SK-N-SH (cell line): ENCODE results near the gene REEP3. TPM values are rescaled to one million over a fixed set of nuclear protein-coding genes. Genes with fewer than 3 reads are reported as not detected.
A peak's percentile ranks its signal among the peaks of the same experiment; 100 is the strongest.

Experiments used
- CTCF ChIA-PET: fragments of 300-600, 350-600 bp; formaldehyde crosslinking; extraction: SDS; loops from one replicate; lab custom pipeline; 2021; lab: Yijun Ruan, JAX
- POLR2A ChIA-PET: fragments of 350-600 bp; sonication (Branson Sonifier 250); formaldehyde crosslinking; extraction: SDS; loops from one replicate; lab custom pipeline; 2020; ENCODE audit warnings: antibody characterized with exemption, inconsistent platforms; lab: Yijun Ruan, JAX
- DNase-seq: peaks from one replicate; pipeline ENCODE4 v3.0.0; 2012
- H2AFZ ChIP-seq: fragments of 200-600 bp; sonication (generic); 2 replicates; pipeline ENCODE4 v1.8.1; 2016; ENCODE audit warnings: antibody characterized with exemption, mild to moderate bottlenecking, low read depth
- H3F3A ChIP-seq: fragments of 200-600 bp; sonication (generic); replicated peaks from 2 replicates; pipeline ENCODE3; 2016; ENCODE audit warnings: antibody characterized with exemption, mild to moderate bottlenecking; ENCODE audit not compliant: insufficient read depth
- H3K27ac ChIP-seq, 2 experiments: fragments of 200-500 bp in 1 of 2; fragments of 200-600 bp in 1 of 2; sonication (Bioruptor generic) in 1 of 2; sonication (generic), shearing (Covaris generic) in 1 of 2; 2 replicates each; pipeline versions ENCODE4 v1.5.1 to v1.6.1; 2014 to 2016; ENCODE audit warnings: low read depth in 2 of 2, inconsistent platforms in 1 of 2, low read length in 1 of 2, mild to moderate bottlenecking in 1 of 2, mixed read lengths in 1 of 2
- H3K27me3 ChIP-seq: fragments of 200-600 bp; sonication (generic), shearing (Covaris generic); 2 replicates; pipeline ENCODE4 v1.6.1; 2016; ENCODE audit warnings: mixed run types; ENCODE audit not compliant: insufficient read depth
- H3K36me3 ChIP-seq, 2 experiments: fragments of 200-500 bp in 1 of 2; fragments of 200-600 bp in 1 of 2; sonication (Bioruptor generic) in 1 of 2; sonication (generic) in 1 of 2; replicated peaks in 1 of 2; 2 replicates each; pipeline versions ENCODE3 to v1.5.1; 2014 to 2016; ENCODE audit warnings: low read length in 1 of 2, mild to moderate bottlenecking in 1 of 2; ENCODE audit not compliant: insufficient read depth in 2 of 2, control insufficient read depth in 1 of 2
- H3K4me1 ChIP-seq, 2 experiments: fragments of 200-500 bp in 1 of 2; fragments of 200-600 bp in 1 of 2; sonication (Bioruptor generic) in 1 of 2; sonication (generic), shearing (Covaris generic) in 1 of 2; 2 replicates each; pipeline versions ENCODE4 v1.5.1 to v1.6.1; 2014 to 2016; ENCODE audit warnings: low read depth in 1 of 2, low read length in 1 of 2, mixed run types in 1 of 2; ENCODE audit not compliant: insufficient read depth in 2 of 2, control insufficient read depth in 1 of 2
- H3K4me2 ChIP-seq: fragments of 200-600 bp; sonication (generic), shearing (Covaris generic); 2 replicates; pipeline ENCODE4 v1.6.1; 2017; ENCODE audit warnings: mixed run types
- H3K4me3 ChIP-seq, 2 experiments: fragments of 200-500 bp in 1 of 2; fragments of 200-600 bp in 1 of 2; sonication (Bioruptor generic) in 1 of 2; sonication (generic), shearing (Covaris generic) in 1 of 2; 2 replicates each; pipeline versions ENCODE4 v1.5.1 to v1.8.1; 2014 to 2016; ENCODE audit warnings: low read depth in 2 of 2, inconsistent platforms in 1 of 2, low read length in 1 of 2, mild to moderate bottlenecking in 1 of 2, mixed read lengths in 1 of 2, moderate library complexity in 1 of 2
- H3K79me2 ChIP-seq: fragments of 200-600 bp; sonication (generic); 2 replicates; pipeline ENCODE4 v1.8.1; 2017; ENCODE audit warnings: mild to moderate bottlenecking; ENCODE audit not compliant: insufficient read depth
- H3K9ac ChIP-seq: fragments of 200-600 bp; sonication (generic); 2 replicates; pipeline ENCODE4 v1.6.1; 2017; ENCODE audit warnings: mixed run types
- H3K9me2 ChIP-seq: fragments of 200-600 bp; sonication (generic); 2 replicates; pipeline ENCODE4 v1.6.1; 2017; ENCODE audit warnings: mixed run types
- H3K9me3 ChIP-seq: fragments of 200-600 bp; sonication (generic); 2 replicates; pipeline ENCODE4 v1.6.1; 2017; ENCODE audit warnings: mixed run types, mild to moderate bottlenecking, moderate library complexity
- H4K20me1 ChIP-seq: fragments of 200-600 bp; sonication (generic); 2 replicates; pipeline ENCODE4 v1.6.1; 2017; ENCODE audit warnings: mild to moderate bottlenecking, mixed run types; ENCODE audit not compliant: insufficient read depth
- CHD2 ChIP-seq: fragments of 150-350 bp; IDR thresholded peaks from 2 replicates; pipeline ENCODE4 v1.6.1; 2018; ENCODE audit warnings: low read length; ENCODE audit not compliant: partially characterized antibody
- EP300 ChIP-seq, 2 experiments: IDR thresholded peaks; 2 replicates each; pipeline versions ENCODE4 v1.4.0 to v1.6.1; 2012; ENCODE audit warnings: borderline replicate concordance in 1 of 2, low read depth in 1 of 2, low read length in 1 of 2
- FOSL2 ChIP-seq: IDR thresholded peaks from 2 replicates; pipeline ENCODE4 v1.4.0; 2012; ENCODE audit warnings: low read depth, mild to moderate bottlenecking, moderate library complexity, borderline replicate concordance
- FOXM1 ChIP-seq: IDR thresholded peaks from 2 replicates; pipeline ENCODE4 v1.4.0; 2012; ENCODE audit warnings: low read depth, mild to moderate bottlenecking
- GABPA ChIP-seq: IDR thresholded peaks from 2 replicates; pipeline ENCODE4 v1.4.0; 2012; ENCODE audit warnings: low read depth, mild to moderate bottlenecking
- GATA2 ChIP-seq: sonication (generic); formaldehyde crosslinking; IDR thresholded peaks from 2 replicates; pipeline ENCODE4 v1.5.0; 2020; ENCODE audit warnings: mild to moderate bottlenecking, missing genetic modification reagents
- JUND ChIP-seq: IDR thresholded peaks from 2 replicates; pipeline ENCODE4 v1.4.0; 2012
- MAX ChIP-seq: IDR thresholded peaks from 2 replicates; pipeline ENCODE4 v1.4.0; 2012; ENCODE audit warnings: low read depth
- MEF2A ChIP-seq: IDR thresholded peaks from 2 replicates; pipeline ENCODE4 v1.4.0; 2012; ENCODE audit warnings: low read depth, borderline replicate concordance
- MXI1 ChIP-seq: IDR thresholded peaks from 2 replicates; pipeline ENCODE4 v1.6.1; 2012; ENCODE audit warnings: mild to moderate bottlenecking, low read depth, low read length, improper control_type of control experiment
- NFIC ChIP-seq: IDR thresholded peaks from 2 replicates; pipeline ENCODE4 v1.4.0; 2012; ENCODE audit warnings: borderline replicate concordance
- NRF1 ChIP-seq: IDR thresholded peaks from 2 replicates; pipeline ENCODE4 v1.6.1; 2012; ENCODE audit warnings: low read depth, mild to moderate bottlenecking, low read length
- POLR2AphosphoS5 ChIP-seq: IDR thresholded peaks from 2 replicates; pipeline ENCODE4 v1.6.1; 2012; ENCODE audit warnings: low read depth, low read length
- SIN3A ChIP-seq: IDR thresholded peaks from 2 replicates; pipeline ENCODE4 v1.6.1; 2012; ENCODE audit warnings: low read depth, mild to moderate bottlenecking, low read length, moderate library complexity, borderline replicate concordance
- SMC3 ChIP-seq: IDR thresholded peaks from 2 replicates; pipeline ENCODE4 v1.6.1; 2012; ENCODE audit warnings: low read depth, low read length, improper control_type of control experiment
- TAF1 ChIP-seq: IDR thresholded peaks from 2 replicates; pipeline ENCODE4 v1.6.1; 2012; ENCODE audit warnings: low read depth, mild to moderate bottlenecking, low read length, moderate library complexity, borderline replicate concordance
- TEAD4 ChIP-seq: IDR thresholded peaks from 2 replicates; pipeline ENCODE4 v1.4.0; 2012; ENCODE audit warnings: mild to moderate bottlenecking, borderline replicate concordance; ENCODE audit not compliant: insufficient read depth
- WGBS: methylation state at CpG from one replicate; pipeline ENCODE4 v1.1.6; 2017; ENCODE audit warnings: low lambda C conversion rate; 5-methylcytosine and 5-hydroxymethylcytosine counted together
- polyA plus RNA-seq, 3 experiments: library from polyadenylated mRNA; depleted of rRNA; stranded (reverse); fragments of >200 nt; gene quantifications; 2 replicates each; pipeline ENCODE4 v1.2.3, GENCODE V29; 2012
- TF ChIP-seq, protein P1 (sequence below): fragments of 150-350 bp; IDR thresholded peaks from 2 replicates; pipeline ENCODE4 v1.6.1; 2017; ENCODE audit warnings: antibody characterized with exemption, low read length, low read depth, borderline replicate concordance
- TF ChIP-seq, protein P2 (sequence below): fragments of 200-600 bp; sonication (generic); IDR thresholded peaks from 2 replicates; pipeline ENCODE4 v1.6.1; 2017; ENCODE audit warnings: antibody characterized with exemption, mild to moderate bottlenecking, moderate library complexity
- TF ChIP-seq, protein P3 (sequence below): IDR thresholded peaks from 2 replicates; pipeline ENCODE4 v1.6.1; 2012; ENCODE audit warnings: mild to moderate bottlenecking, low read depth, low read length, moderate library complexity
- TF ChIP-seq, protein P4 (sequence below): IDR thresholded peaks from 2 replicates; pipeline ENCODE4 v1.4.0; 2012; ENCODE audit warnings: low read depth, borderline replicate concordance

REEP3 gene
- polyA plus RNA-seq, 1 of the 3 experiments (the other 2 are of a cell fraction), result 7.6 TPM

DNA sequence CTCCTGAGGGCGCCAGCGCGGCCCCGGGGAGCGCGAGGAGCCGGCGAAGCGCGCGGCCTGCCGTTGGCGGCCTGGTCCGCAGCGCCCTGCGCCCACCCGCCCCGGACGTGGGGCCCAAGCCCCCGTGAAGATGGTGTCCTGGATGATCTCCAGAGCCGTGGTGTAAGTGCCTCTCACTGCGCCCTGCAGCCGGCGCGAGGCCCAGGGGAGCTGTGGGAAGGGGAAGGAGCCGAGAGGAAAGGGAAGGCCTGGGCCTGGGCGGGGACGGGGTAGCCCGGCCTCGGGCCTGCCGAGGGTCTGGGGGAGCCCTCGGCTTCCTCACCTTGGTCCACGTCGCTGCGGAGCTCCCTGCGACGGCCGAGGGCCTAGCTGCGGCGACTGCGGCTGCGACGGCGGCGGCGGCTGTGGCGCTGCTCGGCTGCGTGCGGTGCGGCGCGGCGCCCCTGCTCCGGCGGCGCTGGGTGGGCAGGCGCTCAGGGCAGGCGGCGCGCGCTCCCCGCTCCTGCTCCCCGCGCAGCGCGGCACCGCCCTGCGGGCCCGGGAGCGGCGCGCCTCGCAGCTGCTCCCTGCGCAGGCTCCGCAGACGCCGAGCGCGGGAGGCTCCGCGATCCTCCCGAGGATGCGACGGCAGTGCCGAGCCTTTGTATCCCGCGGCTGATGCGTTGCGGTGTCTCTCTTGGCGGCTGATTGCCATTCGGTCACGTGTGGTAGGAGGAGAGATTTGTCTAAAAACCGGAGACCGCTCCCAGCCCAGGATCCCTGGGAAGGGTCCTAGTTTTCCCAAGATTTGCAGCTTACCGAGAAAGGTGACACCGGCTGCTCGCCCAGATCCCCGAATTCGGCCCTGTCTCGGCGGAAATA lies 445 bp downstream of the REEP3 start:
- Histone ChIP-seq H3K9ac (peak overlapping the region; percentile 97), H3K27ac (peak overlapping the region; percentile 90 to 98), H3K79me2 (peaks cover 89% of the 10 kb centered on the region), H3K4me2 (peak overlapping the region; percentile 94), H3K4me1 (peaks cover 15 to 19% of the 10 kb centered on the region in 2 experiments; a peak in 3 of 4 replicates), H3K9me3 (no peaks in the 10 kb centered on the region; the same call in 1 of the 2 replicates), H3K36me3 (peaks cover 5 to 16% of the 10 kb centered on the region in 2 experiments), H3K9me2 (no peaks in the 10 kb centered on the region), H3K4me3 (peak overlapping the region; percentile 75 to 91), H2AFZ (peak overlapping the region; percentile 97), H4K20me1 (peaks cover 17% of the 10 kb centered on the region), H3K27me3 (no peaks in the 10 kb centered on the region), H3F3A (peaks cover 24% of the 10 kb centered on the region)
- CTCF ChIA-PET, result interaction anchor here (0.8 to 2.5 kb wide), 11 partner anchors 9 to 355 kb away, joined by 3 to 19 read pairs (median 4); no protein-coding TSS in a partner anchor
- WGBS, result under 1% methylated on average over 38 of the region's 102 CpGs
- POLR2A ChIA-PET, result interaction anchor here (0.7 to 2.8 kb wide), 12 partner anchors 9 to 253 kb away, joined by 3 to 52 read pairs (median 4); partner anchors contain the start of gene JMJD1C
- DNase-seq, result peak; percentile 90
- TF ChIP-seq FOXM1, result no peak
- no peak for TF ChIP-seq JUND
- TF ChIP-seq CHD2, result no peak
- peak; percentile 64; the same call in 1 of the 2 replicates for TF ChIP-seq MAX
- no peak for TF ChIP-seq GABPA
- TF ChIP-seq, protein P1, sequence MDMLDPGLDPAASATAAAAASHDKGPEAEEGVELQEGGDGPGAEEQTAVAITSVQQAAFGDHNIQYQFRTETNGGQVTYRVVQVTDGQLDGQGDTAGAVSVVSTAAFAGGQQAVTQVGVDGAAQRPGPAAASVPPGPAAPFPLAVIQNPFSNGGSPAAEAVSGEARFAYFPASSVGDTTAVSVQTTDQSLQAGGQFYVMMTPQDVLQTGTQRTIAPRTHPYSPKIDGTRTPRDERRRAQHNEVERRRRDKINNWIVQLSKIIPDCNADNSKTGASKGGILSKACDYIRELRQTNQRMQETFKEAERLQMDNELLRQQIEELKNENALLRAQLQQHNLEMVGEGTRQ, result no peak
- no peak for TF ChIP-seq FOSL2
- TF ChIP-seq, protein P2, sequence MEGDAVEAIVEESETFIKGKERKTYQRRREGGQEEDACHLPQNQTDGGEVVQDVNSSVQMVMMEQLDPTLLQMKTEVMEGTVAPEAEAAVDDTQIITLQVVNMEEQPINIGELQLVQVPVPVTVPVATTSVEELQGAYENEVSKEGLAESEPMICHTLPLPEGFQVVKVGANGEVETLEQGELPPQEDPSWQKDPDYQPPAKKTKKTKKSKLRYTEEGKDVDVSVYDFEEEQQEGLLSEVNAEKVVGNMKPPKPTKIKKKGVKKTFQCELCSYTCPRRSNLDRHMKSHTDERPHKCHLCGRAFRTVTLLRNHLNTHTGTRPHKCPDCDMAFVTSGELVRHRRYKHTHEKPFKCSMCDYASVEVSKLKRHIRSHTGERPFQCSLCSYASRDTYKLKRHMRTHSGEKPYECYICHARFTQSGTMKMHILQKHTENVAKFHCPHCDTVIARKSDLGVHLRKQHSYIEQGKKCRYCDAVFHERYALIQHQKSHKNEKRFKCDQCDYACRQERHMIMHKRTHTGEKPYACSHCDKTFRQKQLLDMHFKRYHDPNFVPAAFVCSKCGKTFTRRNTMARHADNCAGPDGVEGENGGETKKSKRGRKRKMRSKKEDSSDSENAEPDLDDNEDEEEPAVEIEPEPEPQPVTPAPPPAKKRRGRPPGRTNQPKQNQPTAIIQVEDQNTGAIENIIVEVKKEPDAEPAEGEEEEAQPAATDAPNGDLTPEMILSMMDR, result no peak
- peak; percentile 17; the same call in 1 of the 2 replicates for TF ChIP-seq POLR2AphosphoS5
- TF ChIP-seq SIN3A, result peak; percentile 44; the same call in 1 of the 2 replicates
- TF ChIP-seq, protein P3, sequence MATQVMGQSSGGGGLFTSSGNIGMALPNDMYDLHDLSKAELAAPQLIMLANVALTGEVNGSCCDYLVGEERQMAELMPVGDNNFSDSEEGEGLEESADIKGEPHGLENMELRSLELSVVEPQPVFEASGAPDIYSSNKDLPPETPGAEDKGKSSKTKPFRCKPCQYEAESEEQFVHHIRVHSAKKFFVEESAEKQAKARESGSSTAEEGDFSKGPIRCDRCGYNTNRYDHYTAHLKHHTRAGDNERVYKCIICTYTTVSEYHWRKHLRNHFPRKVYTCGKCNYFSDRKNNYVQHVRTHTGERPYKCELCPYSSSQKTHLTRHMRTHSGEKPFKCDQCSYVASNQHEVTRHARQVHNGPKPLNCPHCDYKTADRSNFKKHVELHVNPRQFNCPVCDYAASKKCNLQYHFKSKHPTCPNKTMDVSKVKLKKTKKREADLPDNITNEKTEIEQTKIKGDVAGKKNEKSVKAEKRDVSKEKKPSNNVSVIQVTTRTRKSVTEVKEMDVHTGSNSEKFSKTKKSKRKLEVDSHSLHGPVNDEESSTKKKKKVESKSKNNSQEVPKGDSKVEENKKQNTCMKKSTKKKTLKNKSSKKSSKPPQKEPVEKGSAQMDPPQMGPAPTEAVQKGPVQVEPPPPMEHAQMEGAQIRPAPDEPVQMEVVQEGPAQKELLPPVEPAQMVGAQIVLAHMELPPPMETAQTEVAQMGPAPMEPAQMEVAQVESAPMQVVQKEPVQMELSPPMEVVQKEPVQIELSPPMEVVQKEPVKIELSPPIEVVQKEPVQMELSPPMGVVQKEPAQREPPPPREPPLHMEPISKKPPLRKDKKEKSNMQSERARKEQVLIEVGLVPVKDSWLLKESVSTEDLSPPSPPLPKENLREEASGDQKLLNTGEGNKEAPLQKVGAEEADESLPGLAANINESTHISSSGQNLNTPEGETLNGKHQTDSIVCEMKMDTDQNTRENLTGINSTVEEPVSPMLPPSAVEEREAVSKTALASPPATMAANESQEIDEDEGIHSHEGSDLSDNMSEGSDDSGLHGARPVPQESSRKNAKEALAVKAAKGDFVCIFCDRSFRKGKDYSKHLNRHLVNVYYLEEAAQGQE, result no peak
- no peak; the same call in 1 of the 2 replicates for TF ChIP-seq SMC3
- TF ChIP-seq NRF1, result peak; percentile 80
- peak; percentile 56; the same call in 1 of the 2 replicates for TF ChIP-seq TAF1
- TF ChIP-seq, protein P4, sequence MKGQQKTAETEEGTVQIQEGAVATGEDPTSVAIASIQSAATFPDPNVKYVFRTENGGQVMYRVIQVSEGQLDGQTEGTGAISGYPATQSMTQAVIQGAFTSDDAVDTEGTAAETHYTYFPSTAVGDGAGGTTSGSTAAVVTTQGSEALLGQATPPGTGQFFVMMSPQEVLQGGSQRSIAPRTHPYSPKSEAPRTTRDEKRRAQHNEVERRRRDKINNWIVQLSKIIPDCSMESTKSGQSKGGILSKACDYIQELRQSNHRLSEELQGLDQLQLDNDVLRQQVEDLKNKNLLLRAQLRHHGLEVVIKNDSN, result peak; percentile 72; the same call in 1 of the 2 replicates
- peak; percentile 49 for TF ChIP-seq MXI1
- TF ChIP-seq EP300 (IDR thresholded peaks at IDR 0.05; ENCODE audit: borderline replicate concordance in 1 of 2, low read depth in 1 of 2, low read length in 1 of 2), result 0 out of 4 replicates have a peak, but pooled peaks of 1 of the 2 experiments have one; percentile 1
- TF ChIP-seq NFIC, result no peak
- TF ChIP-seq TEAD4, result no peak
- no peak for TF ChIP-seq GATA2 (CRISPR knock-in tag)
- no peak for TF ChIP-seq MEF2A
